22Rv1 (cell line): ENCODE data around the gene TNS1.

ENCODE experiments used
- CTCF ChIP-seq: fragments of 450-650 bp; IDR thresholded peaks from 2 replicates; pipeline ENCODE4 v1.5.1; 2017; ENCODE audit warnings: mild to moderate bottlenecking
- ZFX ChIP-seq: fragments of 450-650 bp; IDR thresholded peaks from 2 replicates; pipeline ENCODE4 v1.6.1; 2017; ENCODE audit warnings: antibody characterized with exemption, borderline replicate concordance

- TF ChIP-seq CTCF (no peak), ZFX (no peak)
These were observed 112.3 kb downstream of the TNS1 start for GRCh38 chr2:217890445-217890844.
